ENCODE results near the gene SPRYD4.

DNA sequence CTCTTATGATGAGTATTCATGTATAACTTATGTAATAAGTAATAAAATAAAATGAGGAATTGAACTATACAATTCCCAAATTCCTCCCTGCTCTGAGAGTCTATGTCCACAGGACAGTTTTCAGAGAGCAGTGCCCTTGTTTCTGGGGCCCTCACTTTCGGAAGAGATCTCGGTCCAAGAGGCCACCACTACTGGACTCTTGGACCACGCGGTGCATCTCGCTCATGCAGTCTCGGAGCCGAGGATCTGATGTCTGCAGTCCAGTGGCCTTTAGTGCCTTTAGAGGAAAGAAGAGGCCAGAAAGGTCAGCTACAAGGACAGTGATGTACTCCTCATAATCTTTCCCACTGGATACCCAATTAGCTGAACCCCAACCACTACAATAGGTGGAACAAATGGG, 11.2 kb downstream of the SPRYD4 start:
- TF ChIP-seq EZH2phosphoT487 (IDR thresholded peaks at IDR 0.05; ENCODE audit: low read length), result no peak
- TF ChIP-seq CTCF (IDR thresholded peaks at IDR 0.05; ENCODE audit: low read length), result no peak
- no peak for TF ChIP-seq EZH2 (optimal IDR thresholded peaks at IDR 0.05; ENCODE audit: low read depth, low read length)
